Calu3 (cell line): ENCODE results near the gene TTC34. TPM values are rescaled to one million over a fixed set of nuclear protein-coding genes. Genes with fewer than 3 reads are reported as not detected.

ENCODE experiments used
- BruUV-seq: library from RNA; stranded (reverse); fragments of 400-500 nt; replicated peaks from 2 replicates; lab custom pipeline; 2021; lab: Mats Ljungman, UMichigan
- CTCF ChIA-PET: fragments of 300-600 bp; sonication (Branson Sonifier 250); formaldehyde crosslinking; loops from one replicate; lab custom pipeline; 2022; ENCODE audit warnings: antibody characterized with exemption; lab: Charles Lee
- DNase-seq: peaks from one replicate; pipeline ENCODE4 v3.0.0; 2022
- H3K27ac Mint-ChIP-seq: one replicate; pipeline ENCODE4 v1.8.0; 2022; ENCODE audit warnings: mixed read lengths; ENCODE audit not compliant: unreplicated experiment
- H3K27me3 Mint-ChIP-seq: one replicate; pipeline ENCODE4 v1.8.0; 2022; ENCODE audit warnings: mixed read lengths; ENCODE audit not compliant: unreplicated experiment
- H3K36me3 Mint-ChIP-seq: one replicate; pipeline ENCODE4 v1.8.0; 2022; ENCODE audit warnings: mild to moderate bottlenecking, moderate library complexity, mixed read lengths; ENCODE audit not compliant: insufficient read depth, unreplicated experiment
- H3K4me1 Mint-ChIP-seq: one replicate; pipeline ENCODE4 v1.8.0; 2022; ENCODE audit warnings: mild to moderate bottlenecking, low read depth, mixed read lengths; ENCODE audit not compliant: unreplicated experiment
- H3K4me3 Mint-ChIP-seq: one replicate; pipeline ENCODE4 v1.8.0; 2022; ENCODE audit warnings: mild to moderate bottlenecking, low read depth, moderate library complexity, mixed read lengths; ENCODE audit not compliant: unreplicated experiment
- H3K9me3 Mint-ChIP-seq: one replicate; pipeline ENCODE4 v1.8.0; 2022; ENCODE audit warnings: low read depth, mixed read lengths; ENCODE audit not compliant: unreplicated experiment
- intact Hi-C: fragments of 100-400 bp; cut with micrococcal nuclease; formaldehyde crosslinking; loops from one replicate; pipeline ENCODE4 v1.10.0; 2022; ENCODE audit not compliant: unreplicated experiment
- total RNA-seq: library from RNA; stranded (reverse); gene quantifications from 2 replicates; pipeline ENCODE4 v1.2.3, GENCODE V29; 2022
- TF ChIP-seq, protein P1 (sequence below): fragments of 200-600 bp; IDR thresholded peaks from one replicate; pipeline ENCODE4 v1.8.0; 2022; ENCODE audit warnings: antibody characterized with exemption; ENCODE audit not compliant: unreplicated experiment

TTC34 gene
- total RNA-seq, 1 experiment from 2014 or later: 1.3 TPM

DNA sequence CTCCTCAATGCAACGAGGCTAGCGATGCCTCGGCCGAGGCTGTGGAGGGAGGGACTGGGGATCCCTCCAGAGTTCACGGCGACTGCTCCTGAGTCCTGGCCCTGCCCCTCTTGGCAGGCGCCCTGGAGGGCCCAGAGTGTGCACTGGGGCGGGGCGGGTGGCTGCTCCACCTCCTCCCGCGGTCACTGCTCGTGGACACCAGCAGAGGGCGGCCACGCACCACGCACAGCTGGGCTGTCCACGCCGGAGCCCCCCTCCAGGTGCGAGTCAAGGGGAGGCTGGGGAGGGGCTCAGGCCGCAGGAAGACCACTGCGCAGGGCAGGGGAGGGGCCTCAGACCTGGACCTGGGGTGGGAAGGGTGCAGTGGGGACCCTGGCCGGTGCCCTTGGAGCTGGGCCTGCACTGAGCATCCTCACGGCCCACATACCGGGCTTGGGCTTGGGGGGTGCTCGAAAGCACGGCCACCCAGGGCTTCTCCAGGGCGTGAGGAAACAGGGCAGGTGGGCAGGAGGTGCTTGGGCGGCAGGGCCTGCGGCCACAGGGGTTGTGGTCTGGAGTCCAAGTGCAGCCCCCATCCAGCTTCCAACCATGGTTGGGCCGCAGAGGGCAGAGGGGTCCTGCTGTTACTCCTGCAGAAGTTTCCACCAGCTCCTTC is 20.6 kb upstream of the TTC34 start:
- intact Hi-C loops: no loop called here
- Mint-ChIP-seq H3K36me3 (no peaks in the 10 kb centered on the region), H3K9me3 (no peaks in the 10 kb centered on the region), H3K27me3 (peaks cover 48% of the 10 kb centered on the region), H3K4me3 (no peak overlapping the region), H3K27ac (no peak overlapping the region), H3K4me1 (no peaks in the 10 kb centered on the region)
- DNase-seq: peak; percentile 46
- no TSS peak for BruUV-seq
- CTCF ChIA-PET: interaction anchor here (0.5 to 1.4 kb wide), 4 partner anchors 100 to 602 kb away, joined by 3 to 5 read pairs (median 4); no protein-coding TSS in a partner anchor
- TF ChIP-seq, protein P1, sequence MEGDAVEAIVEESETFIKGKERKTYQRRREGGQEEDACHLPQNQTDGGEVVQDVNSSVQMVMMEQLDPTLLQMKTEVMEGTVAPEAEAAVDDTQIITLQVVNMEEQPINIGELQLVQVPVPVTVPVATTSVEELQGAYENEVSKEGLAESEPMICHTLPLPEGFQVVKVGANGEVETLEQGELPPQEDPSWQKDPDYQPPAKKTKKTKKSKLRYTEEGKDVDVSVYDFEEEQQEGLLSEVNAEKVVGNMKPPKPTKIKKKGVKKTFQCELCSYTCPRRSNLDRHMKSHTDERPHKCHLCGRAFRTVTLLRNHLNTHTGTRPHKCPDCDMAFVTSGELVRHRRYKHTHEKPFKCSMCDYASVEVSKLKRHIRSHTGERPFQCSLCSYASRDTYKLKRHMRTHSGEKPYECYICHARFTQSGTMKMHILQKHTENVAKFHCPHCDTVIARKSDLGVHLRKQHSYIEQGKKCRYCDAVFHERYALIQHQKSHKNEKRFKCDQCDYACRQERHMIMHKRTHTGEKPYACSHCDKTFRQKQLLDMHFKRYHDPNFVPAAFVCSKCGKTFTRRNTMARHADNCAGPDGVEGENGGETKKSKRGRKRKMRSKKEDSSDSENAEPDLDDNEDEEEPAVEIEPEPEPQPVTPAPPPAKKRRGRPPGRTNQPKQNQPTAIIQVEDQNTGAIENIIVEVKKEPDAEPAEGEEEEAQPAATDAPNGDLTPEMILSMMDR: peak; percentile 27

DNA sequence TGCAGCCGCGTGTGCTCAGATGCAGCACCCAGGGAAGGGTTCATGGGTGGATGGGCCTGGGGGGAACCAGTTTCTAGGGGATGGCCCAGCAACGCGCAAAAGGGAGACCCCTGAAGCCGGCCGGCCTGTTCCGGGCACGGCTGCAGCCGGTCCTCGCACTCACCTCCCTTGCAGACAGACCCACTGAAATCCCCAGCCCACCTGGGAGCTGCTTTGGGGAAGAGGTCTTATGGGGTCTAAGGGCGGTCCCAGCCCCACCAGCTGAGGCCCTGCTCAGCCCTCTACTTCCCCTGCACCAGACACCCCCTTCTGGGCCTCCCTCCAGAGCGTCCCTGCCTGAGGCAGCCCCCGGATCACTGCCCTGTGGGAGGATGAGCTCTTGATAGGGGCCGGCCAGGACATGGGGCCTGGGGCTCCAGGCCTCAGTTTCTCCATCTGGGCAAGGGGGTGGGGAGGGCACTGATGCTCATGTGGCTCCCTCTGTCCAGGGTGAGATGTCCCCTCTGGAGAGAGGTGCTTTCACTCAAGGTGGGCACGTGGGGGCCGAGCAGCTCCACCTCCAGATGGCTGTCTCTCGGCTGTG is 20.0 kb upstream of the TTC34 start:
- Mint-ChIP-seq H3K36me3 (no peaks in the 10 kb centered on the region), H3K27me3 (peaks cover 46% of the 10 kb centered on the region), H3K27ac (no peak overlapping the region), H3K9me3 (no peaks in the 10 kb centered on the region), H3K4me3 (no peak overlapping the region), H3K4me1 (no peaks in the 10 kb centered on the region)
- intact Hi-C loops: no loop called here
- DNase-seq: no peak
- CTCF ChIA-PET: interaction anchor here (1.0 to 1.4 kb wide), 3 partner anchors 101 to 603 kb away, joined by 3 to 5 read pairs (median 4); no protein-coding TSS in a partner anchor
- TF ChIP-seq, protein P1: no peak
- BruUV-seq: no TSS peak

- BruUV-seq: no TSS peak
- TF ChIP-seq, protein P1: no peak
- H3K9me3 Mint-ChIP-seq: no peaks in the 10 kb centered on the region
- H3K27ac Mint-ChIP-seq: no peak overlapping the region
- peaks cover 46% of the 10 kb centered on the region for H3K27me3 Mint-ChIP-seq
- no peak overlapping the region for H3K4me3 Mint-ChIP-seq
- intact Hi-C loops: no loop called here
- H3K4me1 Mint-ChIP-seq: no peaks in the 10 kb centered on the region
- DNase-seq: no peak
- H3K36me3 Mint-ChIP-seq: no peaks in the 10 kb centered on the region
- CTCF ChIA-PET: no interaction called here
Measured at GRCh38 chr1:2820731-2821372, 19.4 kb upstream of the TTC34 start.

DNA sequence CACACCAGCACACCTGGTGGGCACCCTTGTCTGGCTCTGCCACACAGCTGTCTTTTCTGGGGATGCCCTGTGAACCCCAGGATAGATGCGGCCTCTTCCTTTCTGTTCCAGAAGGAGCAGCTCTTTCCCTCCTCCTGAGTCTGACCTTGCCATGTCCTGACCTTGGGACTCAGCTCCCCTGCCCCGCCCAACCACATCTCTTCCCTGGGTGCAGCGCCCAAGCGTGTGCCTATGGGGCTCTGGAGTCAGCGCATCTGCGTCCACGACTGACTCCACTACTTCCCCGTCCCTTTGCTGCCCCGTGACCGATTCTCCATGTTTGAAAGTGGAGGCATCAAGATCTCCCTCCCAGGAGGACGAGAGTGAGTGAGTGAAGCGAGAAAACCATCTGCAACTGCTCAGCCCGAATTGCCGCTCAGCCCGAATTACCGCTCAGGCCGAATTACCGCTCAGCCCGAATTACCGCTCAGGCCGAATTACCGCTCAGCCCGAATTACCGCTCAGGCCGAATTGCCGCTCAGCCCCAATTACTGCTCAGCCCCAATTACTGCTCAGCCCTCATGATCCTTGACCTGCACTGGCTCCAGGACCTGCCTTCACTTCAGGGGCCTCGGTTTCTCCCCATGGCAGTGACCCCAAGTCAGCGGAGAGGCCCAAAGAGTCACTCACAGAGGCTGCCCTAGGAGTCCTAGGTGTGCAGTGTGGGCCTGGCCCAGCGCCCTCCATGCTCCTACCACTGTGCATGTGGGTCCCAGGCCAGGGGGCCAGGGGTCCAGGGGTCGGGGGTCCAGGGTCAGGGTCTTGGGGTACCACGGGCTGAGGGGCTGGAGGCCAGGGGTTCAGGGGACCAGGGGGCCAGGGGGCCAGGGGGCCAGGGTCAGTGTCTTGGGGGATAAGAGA is 18.6 kb upstream of the TTC34 start:
- TF ChIP-seq, protein P1: no peak
- DNase-seq: no peak
- Mint-ChIP-seq H3K36me3 (no peaks in the 10 kb centered on the region), H3K4me1 (no peaks in the 10 kb centered on the region), H3K4me3 (no peak overlapping the region), H3K27me3 (peaks cover 44% of the 10 kb centered on the region), H3K27ac (no peak overlapping the region), H3K9me3 (no peaks in the 10 kb centered on the region)
- intact Hi-C loops: no loop called here
- BruUV-seq: no TSS peak
- CTCF ChIA-PET: no interaction called here
